ENCODE data around the gene DNM3.

The DNM3 gene

DNA sequence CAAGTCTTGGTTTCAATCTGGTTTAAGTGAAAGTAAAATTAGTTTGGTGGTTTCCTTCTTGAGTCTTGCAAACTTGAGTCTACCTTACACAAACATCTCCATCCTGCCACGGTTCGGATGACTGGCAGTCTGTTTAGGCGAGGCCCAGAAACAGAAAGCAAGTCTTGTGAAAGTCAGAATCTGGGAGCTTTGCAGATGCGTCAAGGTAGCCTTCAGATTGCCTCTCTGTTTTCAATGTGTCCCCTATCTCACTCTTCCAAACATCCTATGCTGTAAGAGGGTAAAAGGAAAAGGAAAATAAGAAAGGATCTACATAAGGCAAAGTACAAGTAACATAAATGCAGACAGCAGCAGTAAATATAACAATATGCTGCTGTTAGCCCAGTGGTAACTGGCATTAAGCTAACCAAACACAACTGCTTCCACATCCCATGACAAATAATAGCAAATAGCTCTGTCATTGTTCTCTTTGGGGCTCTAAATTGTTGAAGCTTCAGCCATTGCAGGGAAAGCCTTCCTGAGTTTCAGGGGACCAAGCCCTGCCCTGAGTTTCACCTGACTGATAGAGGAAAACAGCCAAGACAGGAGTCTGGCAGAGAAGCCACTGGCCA lies 552.9 kb downstream of the DNM3 start:
- peak overlapping the region in 4 of 7 experiments; percentile 23 to 61 (median 42) for H3K4me3 ChIP-seq (ENCODE audit: control insufficient read depth in 1 of 7, extremely low read depth in 1 of 7, insufficient read depth in 4 of 7, low read depth in 2 of 7, low read length in 6 of 7)
- no peaks in the 10 kb centered on the region for H3K27me3 ChIP-seq (replicated peaks in 2 of 5; ENCODE audit: control insufficient read depth in 4 of 5, insufficient read depth in 5 of 5, low read length in 4 of 5)
- no peaks in the 10 kb centered on the region for H3K36me3 ChIP-seq (ENCODE audit: control insufficient read depth in 4 of 4, insufficient read depth in 4 of 4, low read length in 3 of 4)
- ChIA-PET POLR2A (interaction anchor here (0.6 kb wide), 1 partner anchor 20 kb away, joined by 3 read pairs; no protein-coding TSS in a partner anchor), CTCF (interaction anchor here (1.2 to 2.0 kb wide), 6 partner anchors 11 to 392 kb away, joined by 3 to 7 read pairs (median 4); no protein-coding TSS in a partner anchor)
- WGBS (ENCODE audit: insufficient coverage), result 10% methylated on average over 2 of the region's 4 CpGs
- H3K27ac ChIP-seq (ENCODE audit: insufficient read depth in 1 of 2, low read depth in 1 of 2, low read length in 2 of 2, poor library complexity in 1 of 2, severe bottlenecking in 2 of 2), result peak overlapping the region in 1 of 2 experiments; percentile 66
- H3K4me1 ChIP-seq (ENCODE audit: control extremely low read depth in 1 of 4, control insufficient read depth in 4 of 4, insufficient read depth in 4 of 4, low read length in 3 of 4), result peaks cover 9 to 19% (median 15%) of the 10 kb centered on the region in 4 experiments
- peak; percentile 52 to 92 (median 88) for DNase-seq
- no peaks in the 10 kb centered on the region for H3K9me3 ChIP-seq (ENCODE audit: control extremely low read depth in 1 of 5, control insufficient read depth in 4 of 5, insufficient read depth in 2 of 5, low read depth in 1 of 5, low read length in 4 of 5)

DNA sequence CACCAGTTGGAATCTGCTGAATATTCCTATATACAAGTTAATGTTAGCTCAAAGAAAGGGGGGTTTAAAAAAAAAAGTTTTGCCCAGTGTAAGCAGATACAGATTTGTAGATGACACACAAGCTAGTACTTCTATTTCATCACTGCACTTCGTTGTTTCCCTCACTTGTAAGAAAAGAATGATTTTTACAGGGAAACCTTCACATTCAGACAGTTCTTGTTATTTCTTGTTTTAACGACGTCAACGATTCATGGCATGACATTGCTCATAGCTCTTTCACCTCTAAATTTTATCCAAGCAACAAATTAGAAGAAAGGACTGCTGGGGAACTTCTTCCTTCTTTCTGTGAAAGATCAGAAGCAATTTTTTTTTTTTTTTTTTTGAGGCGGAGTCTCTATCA lies 553.5 kb downstream of the DNM3 start:
- Histone ChIP-seq H3K9me3 (ENCODE audit: control extremely low read depth in 1 of 5, control insufficient read depth in 4 of 5, insufficient read depth in 2 of 5, low read depth in 1 of 5, low read length in 4 of 5) (no peaks in the 10 kb centered on the region), H3K27me3 (replicated peaks in 2 of 5; ENCODE audit: control insufficient read depth in 4 of 5, insufficient read depth in 5 of 5, low read length in 4 of 5) (no peaks in the 10 kb centered on the region), H3K36me3 (ENCODE audit: control insufficient read depth in 4 of 4, insufficient read depth in 4 of 4, low read length in 3 of 4) (no peaks in the 10 kb centered on the region), H3K27ac (ENCODE audit: insufficient read depth in 1 of 2, low read depth in 1 of 2, low read length in 2 of 2, poor library complexity in 1 of 2, severe bottlenecking in 2 of 2) (peak overlapping the region in 1 of 2 experiments; percentile 66), H3K4me1 (ENCODE audit: control extremely low read depth in 1 of 4, control insufficient read depth in 4 of 4, insufficient read depth in 4 of 4, low read length in 3 of 4) (peaks cover 12 to 19% (median 15%) of the 10 kb centered on the region in 4 experiments), H3K4me3 (ENCODE audit: control insufficient read depth in 1 of 7, extremely low read depth in 1 of 7, insufficient read depth in 4 of 7, low read depth in 2 of 7, low read length in 6 of 7) (no peak overlapping the region)
- 79% methylated on average over 4 of the region's 5 CpGs for WGBS (ENCODE audit: insufficient coverage)
- POLR2A ChIA-PET, result interaction anchor here (0.6 kb wide), 1 partner anchor 21 kb away, joined by 3 read pairs; no protein-coding TSS in a partner anchor
- peak in 1 of 3 donors; percentile 2 for DNase-seq
- CTCF ChIA-PET, result interaction anchor here (1.4 to 2.0 kb wide), 3 partner anchors 302 to 392 kb away, joined by 4 to 7 read pairs (median 4); no protein-coding TSS in a partner anchor

DNA sequence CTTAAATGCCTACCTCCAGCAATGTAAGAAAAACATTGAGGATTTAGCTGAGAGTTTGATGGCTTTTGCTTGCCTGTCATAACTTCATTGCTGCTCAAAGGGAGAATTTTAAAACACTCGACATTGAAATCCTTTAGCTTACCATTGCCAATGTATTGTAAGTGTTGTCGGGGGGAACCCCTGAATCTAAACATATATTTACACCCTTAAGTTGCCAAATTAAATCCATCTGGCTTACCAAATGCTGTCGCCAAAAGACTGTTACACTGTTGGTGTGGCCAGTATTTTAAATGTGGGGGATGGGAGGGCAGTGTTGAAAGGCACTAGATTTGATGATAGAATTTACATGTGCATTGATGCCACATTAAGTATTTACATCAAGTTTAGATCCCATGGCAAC lies 554.3 kb downstream of the DNM3 start:
- ChIA-PET CTCF (interaction anchor here (1.4 to 2.0 kb wide), 3 partner anchors 303 to 393 kb away, joined by 4 to 7 read pairs (median 4); no protein-coding TSS in a partner anchor), POLR2A (no interaction called here)

DNA sequence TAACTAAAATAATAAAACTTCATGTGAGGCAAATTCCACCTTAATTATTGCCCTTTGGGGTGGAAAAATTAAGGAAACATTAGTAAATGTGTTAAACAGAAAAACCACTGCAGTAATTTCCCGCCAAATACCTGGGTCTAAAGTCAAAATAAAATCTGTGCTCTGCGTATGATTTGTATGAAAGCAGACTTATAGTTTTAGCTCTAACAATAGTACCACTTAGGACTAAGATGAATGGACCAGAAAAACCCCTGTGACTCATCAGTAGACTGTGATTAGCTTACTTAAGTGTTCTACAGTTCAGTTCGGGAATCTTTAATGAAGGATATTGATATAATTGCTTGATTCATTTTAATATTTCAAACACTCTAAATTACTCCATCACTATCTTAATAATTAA lies 555.9 kb downstream of the DNM3 start:
- POLR2A ChIA-PET, result interaction anchor here (0.6 kb wide), 1 partner anchor 298 kb away, joined by 3 read pairs; no protein-coding TSS in a partner anchor
- H3K27me3 ChIP-seq (replicated peaks in 2 of 5; ENCODE audit: control insufficient read depth in 4 of 5, insufficient read depth in 5 of 5, low read length in 4 of 5), result no peaks in the 10 kb centered on the region
- H3K27ac ChIP-seq (ENCODE audit: insufficient read depth in 1 of 2, low read depth in 1 of 2, low read length in 2 of 2, poor library complexity in 1 of 2, severe bottlenecking in 2 of 2), result no peak overlapping the region
- H3K4me3 ChIP-seq (ENCODE audit: control insufficient read depth in 1 of 7, extremely low read depth in 1 of 7, insufficient read depth in 4 of 7, low read depth in 2 of 7, low read length in 6 of 7), result no peak overlapping the region
- CTCF ChIA-PET, result interaction anchor here (1.3 to 6.9 kb wide), 3 partner anchors 18 to 394 kb away, joined by 4 to 46 read pairs (median 4); no protein-coding TSS in a partner anchor
- no peaks in the 10 kb centered on the region for H3K36me3 ChIP-seq (ENCODE audit: control insufficient read depth in 4 of 4, insufficient read depth in 4 of 4, low read length in 3 of 4)
- peaks cover 12 to 23% (median 15%) of the 10 kb centered on the region in 4 experiments for H3K4me1 ChIP-seq (ENCODE audit: control extremely low read depth in 1 of 4, control insufficient read depth in 4 of 4, insufficient read depth in 4 of 4, low read length in 3 of 4)
- WGBS (ENCODE audit: insufficient coverage), result 100% methylated on average over 1 of the region's 3 CpGs
- no peaks in the 10 kb centered on the region for H3K9me3 ChIP-seq (ENCODE audit: control extremely low read depth in 1 of 5, control insufficient read depth in 4 of 5, insufficient read depth in 2 of 5, low read depth in 1 of 5, low read length in 4 of 5)
- DNase-seq, result peak in 1 of 3 donors; percentile 5

More for the DNA sequence above, 554.3 kb downstream of the DNM3 start:
- no CpG with 5 or more reads among the region's 3 CpGs for WGBS (ENCODE audit: insufficient coverage)
- DNase-seq, result no peak
- Histone ChIP-seq H3K9me3 (ENCODE audit: control extremely low read depth in 1 of 5, control insufficient read depth in 4 of 5, insufficient read depth in 2 of 5, low read depth in 1 of 5, low read length in 4 of 5) (no peaks in the 10 kb centered on the region), H3K4me1 (ENCODE audit: control extremely low read depth in 1 of 4, control insufficient read depth in 4 of 4, insufficient read depth in 4 of 4, low read length in 3 of 4) (peaks cover 12 to 23% (median 15%) of the 10 kb centered on the region in 4 experiments), H3K27ac (ENCODE audit: insufficient read depth in 1 of 2, low read depth in 1 of 2, low read length in 2 of 2, poor library complexity in 1 of 2, severe bottlenecking in 2 of 2) (no peak overlapping the region), H3K4me3 (ENCODE audit: control insufficient read depth in 1 of 7, extremely low read depth in 1 of 7, insufficient read depth in 4 of 7, low read depth in 2 of 7, low read length in 6 of 7) (no peak overlapping the region), H3K36me3 (ENCODE audit: control insufficient read depth in 4 of 4, insufficient read depth in 4 of 4, low read length in 3 of 4) (no peaks in the 10 kb centered on the region), H3K27me3 (replicated peaks in 2 of 5; ENCODE audit: control insufficient read depth in 4 of 5, insufficient read depth in 5 of 5, low read length in 4 of 5) (no peaks in the 10 kb centered on the region)

DNA sequence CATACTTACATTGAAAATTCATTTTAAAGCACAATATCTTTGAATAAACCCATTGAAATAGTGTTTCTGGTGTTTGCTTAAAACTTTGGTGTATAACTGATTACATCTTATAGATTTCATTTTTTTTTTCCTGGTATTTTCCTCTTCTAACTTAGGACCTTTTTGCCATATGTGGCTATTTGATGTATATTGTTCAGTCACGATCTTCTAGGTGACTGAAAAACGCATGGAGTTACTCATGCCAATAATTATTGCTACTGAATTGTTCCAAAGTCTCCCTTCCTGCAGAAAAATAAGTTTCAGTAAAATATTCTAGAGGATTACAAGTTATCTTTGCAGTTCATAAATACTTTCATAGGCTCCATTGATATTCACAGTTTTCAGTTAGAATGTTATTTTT lies 556.3 kb downstream of the DNM3 start:
- H3K4me1 ChIP-seq (ENCODE audit: control extremely low read depth in 1 of 4, control insufficient read depth in 4 of 4, insufficient read depth in 4 of 4, low read length in 3 of 4), result peaks cover 12 to 23% (median 15%) of the 10 kb centered on the region in 4 experiments
- H3K4me3 ChIP-seq (ENCODE audit: control insufficient read depth in 1 of 7, extremely low read depth in 1 of 7, insufficient read depth in 4 of 7, low read depth in 2 of 7, low read length in 6 of 7), result no peak overlapping the region
- DNase-seq, result no peak
- no peaks in the 10 kb centered on the region for H3K36me3 ChIP-seq (ENCODE audit: control insufficient read depth in 4 of 4, insufficient read depth in 4 of 4, low read length in 3 of 4)
- no peak overlapping the region for H3K27ac ChIP-seq (ENCODE audit: insufficient read depth in 1 of 2, low read depth in 1 of 2, low read length in 2 of 2, poor library complexity in 1 of 2, severe bottlenecking in 2 of 2)
- H3K27me3 ChIP-seq (replicated peaks in 2 of 5; ENCODE audit: control insufficient read depth in 4 of 5, insufficient read depth in 5 of 5, low read length in 4 of 5), result no peaks in the 10 kb centered on the region
- CTCF ChIA-PET, result interaction anchor here (1.1 to 6.9 kb wide), 6 partner anchors 18 to 395 kb away, joined by 3 to 66 read pairs (median 4); no protein-coding TSS in a partner anchor
- POLR2A ChIA-PET, result no interaction called here
- no CpG with 5 or more reads among the region's 2 CpGs for WGBS (ENCODE audit: insufficient coverage)
- H3K9me3 ChIP-seq (ENCODE audit: control extremely low read depth in 1 of 5, control insufficient read depth in 4 of 5, insufficient read depth in 2 of 5, low read depth in 1 of 5, low read length in 4 of 5), result no peaks in the 10 kb centered on the region

DNA sequence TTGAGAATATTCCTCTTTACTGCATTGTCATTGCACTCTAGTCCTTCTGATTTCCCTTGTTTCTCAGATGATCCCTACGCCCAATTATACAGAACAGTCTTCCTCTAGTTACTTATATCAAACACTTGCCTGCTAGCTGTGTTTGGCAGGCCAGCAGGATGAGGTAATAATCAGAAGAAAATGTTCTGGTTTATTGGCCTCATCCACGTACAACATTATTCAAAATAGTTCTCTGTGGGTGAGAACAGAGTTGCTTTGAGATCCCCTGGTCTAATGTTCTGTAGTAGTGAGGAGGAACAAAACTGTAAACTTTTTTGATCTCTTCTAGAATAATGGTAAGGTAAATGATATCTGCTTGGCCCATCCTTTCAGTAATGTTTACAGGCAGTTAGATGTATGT lies 556.9 kb downstream of the DNM3 start:
- CTCF ChIA-PET, result interaction anchor here (1.1 to 6.9 kb wide), 5 partner anchors 40 to 395 kb away, joined by 3 to 66 read pairs (median 4); no protein-coding TSS in a partner anchor
- POLR2A ChIA-PET, result no interaction called here
- Histone ChIP-seq H3K4me3 (ENCODE audit: control insufficient read depth in 1 of 7, extremely low read depth in 1 of 7, insufficient read depth in 4 of 7, low read depth in 2 of 7, low read length in 6 of 7) (no peak overlapping the region), H3K9me3 (ENCODE audit: control extremely low read depth in 1 of 5, control insufficient read depth in 4 of 5, insufficient read depth in 2 of 5, low read depth in 1 of 5, low read length in 4 of 5) (no peaks in the 10 kb centered on the region), H3K27ac (ENCODE audit: insufficient read depth in 1 of 2, low read depth in 1 of 2, low read length in 2 of 2, poor library complexity in 1 of 2, severe bottlenecking in 2 of 2) (no peak overlapping the region), H3K4me1 (ENCODE audit: control extremely low read depth in 1 of 4, control insufficient read depth in 4 of 4, insufficient read depth in 4 of 4, low read length in 3 of 4) (peaks cover 12 to 20% (median 15%) of the 10 kb centered on the region in 4 experiments), H3K36me3 (ENCODE audit: control insufficient read depth in 4 of 4, insufficient read depth in 4 of 4, low read length in 3 of 4) (no peaks in the 10 kb centered on the region), H3K27me3 (replicated peaks in 2 of 5; ENCODE audit: control insufficient read depth in 4 of 5, insufficient read depth in 5 of 5, low read length in 4 of 5) (no peaks in the 10 kb centered on the region)
- DNase-seq, result no peak
- WGBS (ENCODE audit: insufficient coverage), result no CpG with 5 or more reads among the region's 2 CpGs

Measured in common myeloid progenitor, CD34-positive (primary cell).